SK-N-SH (cell line): ENCODE data around the gene RAB6A. TPM values are rescaled to one million over a fixed set of nuclear protein-coding genes. Genes with fewer than 3 reads are reported as not detected.

Experiments used
- CTCF ChIA-PET: fragments of 300-600, 350-600 bp; formaldehyde crosslinking; extraction: SDS; loops from one replicate; lab custom pipeline; 2021; lab: Yijun Ruan, JAX
- POLR2A ChIA-PET: fragments of 350-600 bp; sonication (Branson Sonifier 250); formaldehyde crosslinking; extraction: SDS; loops from one replicate; lab custom pipeline; 2020; ENCODE audit warnings: antibody characterized with exemption, inconsistent platforms; lab: Yijun Ruan, JAX
- DNase-seq: peaks from one replicate; pipeline ENCODE4 v3.0.0; 2012
- H2AFZ ChIP-seq: fragments of 200-600 bp; sonication (generic); 2 replicates; pipeline ENCODE4 v1.8.1; 2016; ENCODE audit warnings: antibody characterized with exemption, mild to moderate bottlenecking, low read depth
- H3F3A ChIP-seq: fragments of 200-600 bp; sonication (generic); replicated peaks from 2 replicates; pipeline ENCODE3; 2016; ENCODE audit warnings: antibody characterized with exemption, mild to moderate bottlenecking; ENCODE audit not compliant: insufficient read depth
- H3K27ac ChIP-seq, 2 experiments: fragments of 200-500 bp in 1 of 2; fragments of 200-600 bp in 1 of 2; sonication (Bioruptor generic) in 1 of 2; sonication (generic), shearing (Covaris generic) in 1 of 2; 2 replicates each; pipeline versions ENCODE4 v1.5.1 to v1.6.1; 2014 to 2016; ENCODE audit warnings: low read depth in 2 of 2, inconsistent platforms in 1 of 2, low read length in 1 of 2, mild to moderate bottlenecking in 1 of 2, mixed read lengths in 1 of 2
- H3K27me3 ChIP-seq: fragments of 200-600 bp; sonication (generic), shearing (Covaris generic); 2 replicates; pipeline ENCODE4 v1.6.1; 2016; ENCODE audit warnings: mixed run types; ENCODE audit not compliant: insufficient read depth
- H3K36me3 ChIP-seq, 2 experiments: fragments of 200-500 bp in 1 of 2; fragments of 200-600 bp in 1 of 2; sonication (Bioruptor generic) in 1 of 2; sonication (generic) in 1 of 2; replicated peaks in 1 of 2; 2 replicates each; pipeline versions ENCODE3 to v1.5.1; 2014 to 2016; ENCODE audit warnings: low read length in 1 of 2, mild to moderate bottlenecking in 1 of 2; ENCODE audit not compliant: insufficient read depth in 2 of 2, control insufficient read depth in 1 of 2
- H3K4me1 ChIP-seq, 2 experiments: fragments of 200-500 bp in 1 of 2; fragments of 200-600 bp in 1 of 2; sonication (Bioruptor generic) in 1 of 2; sonication (generic), shearing (Covaris generic) in 1 of 2; 2 replicates each; pipeline versions ENCODE4 v1.5.1 to v1.6.1; 2014 to 2016; ENCODE audit warnings: low read depth in 1 of 2, low read length in 1 of 2, mixed run types in 1 of 2; ENCODE audit not compliant: insufficient read depth in 2 of 2, control insufficient read depth in 1 of 2
- H3K4me2 ChIP-seq: fragments of 200-600 bp; sonication (generic), shearing (Covaris generic); 2 replicates; pipeline ENCODE4 v1.6.1; 2017; ENCODE audit warnings: mixed run types
- H3K4me3 ChIP-seq, 2 experiments: fragments of 200-500 bp in 1 of 2; fragments of 200-600 bp in 1 of 2; sonication (Bioruptor generic) in 1 of 2; sonication (generic), shearing (Covaris generic) in 1 of 2; 2 replicates each; pipeline versions ENCODE4 v1.5.1 to v1.8.1; 2014 to 2016; ENCODE audit warnings: low read depth in 2 of 2, inconsistent platforms in 1 of 2, low read length in 1 of 2, mild to moderate bottlenecking in 1 of 2, mixed read lengths in 1 of 2, moderate library complexity in 1 of 2
- H3K79me2 ChIP-seq: fragments of 200-600 bp; sonication (generic); 2 replicates; pipeline ENCODE4 v1.8.1; 2017; ENCODE audit warnings: mild to moderate bottlenecking; ENCODE audit not compliant: insufficient read depth
- H3K9ac ChIP-seq: fragments of 200-600 bp; sonication (generic); 2 replicates; pipeline ENCODE4 v1.6.1; 2017; ENCODE audit warnings: mixed run types
- H3K9me2 ChIP-seq: fragments of 200-600 bp; sonication (generic); 2 replicates; pipeline ENCODE4 v1.6.1; 2017; ENCODE audit warnings: mixed run types
- H3K9me3 ChIP-seq: fragments of 200-600 bp; sonication (generic); 2 replicates; pipeline ENCODE4 v1.6.1; 2017; ENCODE audit warnings: mixed run types, mild to moderate bottlenecking, moderate library complexity
- H4K20me1 ChIP-seq: fragments of 200-600 bp; sonication (generic); 2 replicates; pipeline ENCODE4 v1.6.1; 2017; ENCODE audit warnings: mild to moderate bottlenecking, mixed run types; ENCODE audit not compliant: insufficient read depth
- CHD2 ChIP-seq: fragments of 150-350 bp; IDR thresholded peaks from 2 replicates; pipeline ENCODE4 v1.6.1; 2018; ENCODE audit warnings: low read length; ENCODE audit not compliant: partially characterized antibody
- ELF1 ChIP-seq: IDR thresholded peaks from 2 replicates; pipeline ENCODE4 v1.4.0; 2012
- EP300 ChIP-seq, 2 experiments: IDR thresholded peaks; 2 replicates each; pipeline versions ENCODE4 v1.4.0 to v1.6.1; 2012; ENCODE audit warnings: borderline replicate concordance in 1 of 2, low read depth in 1 of 2, low read length in 1 of 2
- EZH2phosphoT487 ChIP-seq: fragments of 200-600 bp; sonication (generic); IDR thresholded peaks from 2 replicates; pipeline ENCODE4 v1.6.1; 2017; ENCODE audit warnings: low read depth, mixed run types, mild to moderate bottlenecking, antibody characterized with exemption, moderate library complexity, borderline replicate concordance
- FOSL2 ChIP-seq: IDR thresholded peaks from 2 replicates; pipeline ENCODE4 v1.4.0; 2012; ENCODE audit warnings: low read depth, mild to moderate bottlenecking, moderate library complexity, borderline replicate concordance
- FOXJ3 ChIP-seq: sonication (generic); formaldehyde crosslinking; IDR thresholded peaks from 2 replicates; pipeline ENCODE4 v1.5.1; 2020; ENCODE audit warnings: mild to moderate bottlenecking, missing genetic modification reagents
- GABPA ChIP-seq: IDR thresholded peaks from 2 replicates; pipeline ENCODE4 v1.4.0; 2012; ENCODE audit warnings: low read depth, mild to moderate bottlenecking
- JUND ChIP-seq: IDR thresholded peaks from 2 replicates; pipeline ENCODE4 v1.4.0; 2012
- MAX ChIP-seq: IDR thresholded peaks from 2 replicates; pipeline ENCODE4 v1.4.0; 2012; ENCODE audit warnings: low read depth
- MEF2A ChIP-seq: IDR thresholded peaks from 2 replicates; pipeline ENCODE4 v1.4.0; 2012; ENCODE audit warnings: low read depth, borderline replicate concordance
- MXI1 ChIP-seq: IDR thresholded peaks from 2 replicates; pipeline ENCODE4 v1.6.1; 2012; ENCODE audit warnings: mild to moderate bottlenecking, low read depth, low read length, improper control_type of control experiment
- NRF1 ChIP-seq: IDR thresholded peaks from 2 replicates; pipeline ENCODE4 v1.6.1; 2012; ENCODE audit warnings: low read depth, mild to moderate bottlenecking, low read length
- POLR2AphosphoS5 ChIP-seq: IDR thresholded peaks from 2 replicates; pipeline ENCODE4 v1.6.1; 2012; ENCODE audit warnings: low read depth, low read length
- RCOR1 ChIP-seq: fragments of 150-350 bp; IDR thresholded peaks from 2 replicates; pipeline ENCODE4 v1.6.1; 2017; ENCODE audit warnings: antibody characterized with exemption, low read length
- RXRA ChIP-seq: IDR thresholded peaks from 2 replicates; pipeline ENCODE4 v1.4.0; 2012; ENCODE audit warnings: low read depth, mild to moderate bottlenecking, borderline replicate concordance
- SIN3A ChIP-seq: IDR thresholded peaks from 2 replicates; pipeline ENCODE4 v1.6.1; 2012; ENCODE audit warnings: low read depth, mild to moderate bottlenecking, low read length, moderate library complexity, borderline replicate concordance
- SMC3 ChIP-seq: IDR thresholded peaks from 2 replicates; pipeline ENCODE4 v1.6.1; 2012; ENCODE audit warnings: low read depth, low read length, improper control_type of control experiment
- TAF1 ChIP-seq: IDR thresholded peaks from 2 replicates; pipeline ENCODE4 v1.6.1; 2012; ENCODE audit warnings: low read depth, mild to moderate bottlenecking, low read length, moderate library complexity, borderline replicate concordance
- TCF12 ChIP-seq: IDR thresholded peaks from 2 replicates; pipeline ENCODE4 v1.4.0; 2012
- TEAD4 ChIP-seq: IDR thresholded peaks from 2 replicates; pipeline ENCODE4 v1.4.0; 2012; ENCODE audit warnings: mild to moderate bottlenecking, borderline replicate concordance; ENCODE audit not compliant: insufficient read depth
- USF1 ChIP-seq: IDR thresholded peaks from 2 replicates; pipeline ENCODE4 v1.4.0; 2012; ENCODE audit warnings: low read depth, borderline replicate concordance
- YY1 ChIP-seq: IDR thresholded peaks from 2 replicates; pipeline ENCODE4 v1.4.0; 2012; ENCODE audit warnings: low read depth, mild to moderate bottlenecking
- WGBS: methylation state at CpG from one replicate; pipeline ENCODE4 v1.1.6; 2017; ENCODE audit warnings: low lambda C conversion rate; 5-methylcytosine and 5-hydroxymethylcytosine counted together
- polyA plus RNA-seq, 3 experiments: library from polyadenylated mRNA; depleted of rRNA; stranded (reverse); fragments of >200 nt; gene quantifications; 2 replicates each; pipeline ENCODE4 v1.2.3, GENCODE V29; 2012
- TF ChIP-seq, protein P1 (sequence below): IDR thresholded peaks from 2 replicates; pipeline ENCODE4; 2012
- TF ChIP-seq, protein P2 (sequence below): fragments of 150-350 bp; IDR thresholded peaks from 2 replicates; pipeline ENCODE4 v1.6.1; 2016; ENCODE audit warnings: mild to moderate bottlenecking, low read depth, low read length
- TF ChIP-seq, protein P3 (sequence below): IDR thresholded peaks from 2 replicates; pipeline ENCODE4 v1.6.1; 2012; ENCODE audit warnings: mild to moderate bottlenecking, low read depth, low read length, moderate library complexity

Gene RAB6A
- polyA plus RNA-seq, 1 of the 3 experiments (the other 2 are of a cell fraction): 39.1 TPM

DNA sequence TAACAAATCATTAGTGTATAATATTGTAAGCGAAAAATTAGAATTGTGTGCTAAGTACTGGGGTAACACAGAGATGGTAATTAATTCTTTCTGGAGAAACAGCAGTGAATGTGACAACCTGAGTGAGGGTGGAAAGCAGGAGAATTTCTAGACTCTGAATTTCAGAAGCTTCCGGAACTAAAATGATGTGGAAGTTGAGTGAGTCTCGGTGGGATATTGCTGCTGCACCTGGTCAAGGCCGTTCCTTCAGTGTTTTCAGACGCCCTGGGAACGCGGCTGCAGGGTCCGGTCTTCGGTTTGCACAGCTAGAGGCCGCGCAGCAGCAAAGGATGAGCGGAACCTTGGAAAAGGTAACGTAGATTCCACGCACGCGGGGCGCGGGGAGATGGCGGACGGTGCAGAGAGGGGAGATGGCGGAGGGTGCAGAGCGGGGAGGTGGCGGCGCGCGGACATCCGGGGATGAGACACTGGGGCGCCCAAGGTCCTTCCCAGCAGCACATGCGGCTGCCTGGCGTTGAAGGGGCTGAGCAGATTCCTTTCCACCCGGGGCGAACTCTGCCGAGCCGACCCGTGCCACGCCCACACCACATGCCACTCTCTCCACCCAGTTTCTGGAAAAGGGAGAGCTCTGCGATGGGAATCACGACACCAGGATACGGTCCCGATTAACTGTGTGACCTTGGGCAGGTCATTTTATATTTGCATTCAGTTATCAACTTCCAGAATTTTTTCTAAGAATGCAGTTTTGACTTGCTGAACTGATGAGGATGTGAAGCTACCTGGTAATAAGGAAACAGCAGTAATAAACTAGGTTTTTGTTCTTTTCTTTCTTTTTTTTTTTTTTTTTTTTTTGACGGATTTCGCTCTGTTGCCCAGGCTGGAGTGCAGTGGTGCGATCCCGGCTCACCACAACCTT, 27.0 kb upstream of the RAB6A start, which contains the start of gene MRPL48:
Gene MRPL48 (plus strand): TSS at position 232 of the 916 bp plus-strand sequence. CDS start 98 bp downstream, at position 330.
- CTCF ChIA-PET: interaction anchor here (0.7 kb wide), 1 partner anchor 9 kb away, joined by 3 read pairs; no protein-coding TSS in a partner anchor
- peak within 1 kb of the TSS; percentile 90 to 97 for H3K27ac ChIP-seq
- WGBS: under 1% methylated on average over 35 of the region's 44 CpGs

More for the DNA sequence above, 27.0 kb upstream of the RAB6A start, which contains the start of gene MRPL48:
- Histone ChIP-seq H4K20me1 (no peaks in the 10 kb centered on the region), H3K9ac (peak within 1 kb of the TSS; percentile 88), H3K4me2 (peak within 1 kb of the TSS; percentile 80), H3K9me3 (no peaks in the 10 kb centered on the region), H2AFZ (peak within 1 kb of the TSS; percentile 98), H3K4me1 (peaks cover 2 to 4% of the 10 kb centered on the region in 2 experiments; a peak in 2 of 4 replicates), H3K36me3 (no peaks in the 10 kb centered on the region), H3F3A (peaks cover 28% of the 10 kb centered on the region), H3K4me3 (peak within 1 kb of the TSS; percentile 61 to 89), H3K9me2 (no peaks in the 10 kb centered on the region), H3K79me2 (peaks cover 27% of the 10 kb centered on the region), H3K27me3 (no peaks in the 10 kb centered on the region)
- peak; percentile 96 for DNase-seq
- TF ChIP-seq SIN3A (peak; percentile 66; the same call in 1 of the 2 replicates), EP300 (IDR thresholded peaks at IDR 0.05; ENCODE audit: borderline replicate concordance in 1 of 2, low read depth in 1 of 2, low read length in 1 of 2) (no peak; a peak in 1 of 4 replicates), RXRA (no peak), FOXJ3 (CRISPR knock-in tag) (no peak; the same call in 1 of the 2 replicates), YY1 (peak; percentile 93), POLR2AphosphoS5 (peak; percentile 84), NRF1 (no peak), GABPA (peak; percentile 82), MXI1 (peak; percentile 96), JUND (peak; percentile 21; the same call in 1 of the 2 replicates), EZH2phosphoT487 (no peak), ELF1 (peak; percentile 76), TAF1 (peak; percentile 98), SMC3 (0 out of 2 replicates have a peak, but pooled peaks have one; percentile 4), TCF12 (peak; percentile 48), CHD2 (peak; percentile 63), FOSL2 (peak; percentile 14; the same call in 1 of the 2 replicates), MAX (peak; percentile 96), MEF2A (no peak), USF1 (peak; percentile 55), RCOR1 (peak; percentile 26; the same call in 1 of the 2 replicates), TEAD4 (no peak; the same call in none of the 2 replicates)
- TF ChIP-seq, protein P1, sequence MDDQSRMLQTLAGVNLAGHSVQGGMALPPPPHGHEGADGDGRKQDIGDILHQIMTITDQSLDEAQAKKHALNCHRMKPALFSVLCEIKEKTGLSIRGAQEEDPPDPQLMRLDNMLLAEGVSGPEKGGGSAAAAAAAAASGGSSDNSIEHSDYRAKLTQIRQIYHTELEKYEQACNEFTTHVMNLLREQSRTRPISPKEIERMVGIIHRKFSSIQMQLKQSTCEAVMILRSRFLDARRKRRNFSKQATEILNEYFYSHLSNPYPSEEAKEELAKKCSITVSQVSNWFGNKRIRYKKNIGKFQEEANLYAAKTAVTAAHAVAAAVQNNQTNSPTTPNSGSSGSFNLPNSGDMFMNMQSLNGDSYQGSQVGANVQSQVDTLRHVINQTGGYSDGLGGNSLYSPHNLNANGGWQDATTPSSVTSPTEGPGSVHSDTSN: 0 out of 2 replicates have a peak, but pooled peaks have one; percentile 8
- TF ChIP-seq, protein P2, sequence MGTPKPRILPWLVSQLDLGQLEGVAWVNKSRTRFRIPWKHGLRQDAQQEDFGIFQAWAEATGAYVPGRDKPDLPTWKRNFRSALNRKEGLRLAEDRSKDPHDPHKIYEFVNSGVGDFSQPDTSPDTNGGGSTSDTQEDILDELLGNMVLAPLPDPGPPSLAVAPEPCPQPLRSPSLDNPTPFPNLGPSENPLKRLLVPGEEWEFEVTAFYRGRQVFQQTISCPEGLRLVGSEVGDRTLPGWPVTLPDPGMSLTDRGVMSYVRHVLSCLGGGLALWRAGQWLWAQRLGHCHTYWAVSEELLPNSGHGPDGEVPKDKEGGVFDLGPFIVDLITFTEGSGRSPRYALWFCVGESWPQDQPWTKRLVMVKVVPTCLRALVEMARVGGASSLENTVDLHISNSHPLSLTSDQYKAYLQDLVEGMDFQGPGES: peak; percentile 23; the same call in 1 of the 2 replicates
- TF ChIP-seq, protein P3, sequence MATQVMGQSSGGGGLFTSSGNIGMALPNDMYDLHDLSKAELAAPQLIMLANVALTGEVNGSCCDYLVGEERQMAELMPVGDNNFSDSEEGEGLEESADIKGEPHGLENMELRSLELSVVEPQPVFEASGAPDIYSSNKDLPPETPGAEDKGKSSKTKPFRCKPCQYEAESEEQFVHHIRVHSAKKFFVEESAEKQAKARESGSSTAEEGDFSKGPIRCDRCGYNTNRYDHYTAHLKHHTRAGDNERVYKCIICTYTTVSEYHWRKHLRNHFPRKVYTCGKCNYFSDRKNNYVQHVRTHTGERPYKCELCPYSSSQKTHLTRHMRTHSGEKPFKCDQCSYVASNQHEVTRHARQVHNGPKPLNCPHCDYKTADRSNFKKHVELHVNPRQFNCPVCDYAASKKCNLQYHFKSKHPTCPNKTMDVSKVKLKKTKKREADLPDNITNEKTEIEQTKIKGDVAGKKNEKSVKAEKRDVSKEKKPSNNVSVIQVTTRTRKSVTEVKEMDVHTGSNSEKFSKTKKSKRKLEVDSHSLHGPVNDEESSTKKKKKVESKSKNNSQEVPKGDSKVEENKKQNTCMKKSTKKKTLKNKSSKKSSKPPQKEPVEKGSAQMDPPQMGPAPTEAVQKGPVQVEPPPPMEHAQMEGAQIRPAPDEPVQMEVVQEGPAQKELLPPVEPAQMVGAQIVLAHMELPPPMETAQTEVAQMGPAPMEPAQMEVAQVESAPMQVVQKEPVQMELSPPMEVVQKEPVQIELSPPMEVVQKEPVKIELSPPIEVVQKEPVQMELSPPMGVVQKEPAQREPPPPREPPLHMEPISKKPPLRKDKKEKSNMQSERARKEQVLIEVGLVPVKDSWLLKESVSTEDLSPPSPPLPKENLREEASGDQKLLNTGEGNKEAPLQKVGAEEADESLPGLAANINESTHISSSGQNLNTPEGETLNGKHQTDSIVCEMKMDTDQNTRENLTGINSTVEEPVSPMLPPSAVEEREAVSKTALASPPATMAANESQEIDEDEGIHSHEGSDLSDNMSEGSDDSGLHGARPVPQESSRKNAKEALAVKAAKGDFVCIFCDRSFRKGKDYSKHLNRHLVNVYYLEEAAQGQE: peak; percentile 58; the same call in 1 of the 2 replicates
- POLR2A ChIA-PET: interaction anchor here (0.6 to 1.6 kb wide), 9 partner anchors 9 to 89 kb away, joined by 3 to 26 read pairs (median 5); partner anchors contain the start of gene RAB6A
